IMR-90 (cell line): ENCODE results near the gene LDHD. TPM values are rescaled to one million over a fixed set of nuclear protein-coding genes. Genes with fewer than 3 reads are reported as not detected.

Experiments used
- ATAC-seq: fragments of 200-7000 bp; cut with Tn5 transposase; 2 replicates; pipeline ENCODE4 v1.9.1; 2020; ENCODE audit warnings: low read depth, mild to moderate bottlenecking, moderate library complexity
- BruUV-seq: library from RNA; stranded (reverse); fragments of 400-500 nt; replicated peaks from 2 replicates; lab custom pipeline; 2021; lab: Mats Ljungman, UMichigan
- CTCF ChIA-PET: fragments of 300-600 bp; formaldehyde crosslinking; extraction: SDS; loops from one replicate; lab custom pipeline; 2021; ENCODE audit warnings: antibody characterized with exemption; lab: Yijun Ruan, JAX
- POLR2A ChIA-PET: fragments of 300-600 bp; sonication (Branson Sonifier 250); formaldehyde crosslinking; loops from one replicate; lab custom pipeline; 2022; ENCODE audit warnings: antibody characterized with exemption; ENCODE audit not compliant: unreplicated experiment; lab: Charles Lee
- DNase-seq: peaks from one replicate; pipeline ENCODE4 v3.0.0; 2013
- H2AFZ ChIP-seq: replicated peaks from 2 replicates; pipeline ENCODE3; 2013; ENCODE audit warnings: low read length, mild to moderate bottlenecking; ENCODE audit not compliant: poor library complexity
- H2AK5ac ChIP-seq: 2 replicates; pipeline ENCODE4 v1.6.1; 2013; ENCODE audit warnings: low read depth, low read length, inconsistent platforms
- H2AK9ac ChIP-seq: replicated peaks from 2 replicates; pipeline ENCODE3; 2013; ENCODE audit warnings: mild to moderate bottlenecking, low read depth, low read length, moderate library complexity; ENCODE audit not compliant: poor library complexity
- H2BK120ac ChIP-seq: 2 replicates; pipeline ENCODE4 v1.6.1; 2013; ENCODE audit warnings: low read depth, low read length, inconsistent platforms
- H2BK15ac ChIP-seq: 3 replicates; pipeline ENCODE4 v1.6.1; 2013; ENCODE audit warnings: low read depth, low read length, inconsistent platforms
- H2BK20ac ChIP-seq: 2 replicates; pipeline ENCODE4 v1.6.1; 2013; ENCODE audit warnings: low read depth, mild to moderate bottlenecking, inconsistent platforms, low read length, moderate library complexity
- H2BK5ac ChIP-seq: 2 replicates; pipeline ENCODE4 v1.6.1; 2013; ENCODE audit warnings: mild to moderate bottlenecking, low read depth, low read length, inconsistent platforms; ENCODE audit not compliant: poor library complexity, severe bottlenecking
- H3K14ac ChIP-seq: replicated peaks from 2 replicates; pipeline ENCODE4 v1.6.1; 2013; ENCODE audit warnings: low read depth, low read length, inconsistent platforms
- H3K18ac ChIP-seq: 2 replicates; pipeline ENCODE4 v1.6.1; 2013; ENCODE audit warnings: low read depth, low read length, control low read depth
- H3K23ac ChIP-seq: 2 replicates; pipeline ENCODE4 v1.6.1; 2013; ENCODE audit warnings: low read depth, low read length, inconsistent platforms
- H3K27ac ChIP-seq: 2 replicates; pipeline ENCODE4 v1.5.1; 2013; ENCODE audit warnings: mild to moderate bottlenecking, control low read depth, low read length; ENCODE audit not compliant: insufficient read depth
- H3K27me3 ChIP-seq: 2 replicates; pipeline ENCODE4 v1.6.1; 2013; ENCODE audit warnings: low read length; ENCODE audit not compliant: control insufficient read depth, insufficient read depth
- H3K36me3 ChIP-seq: 2 replicates; pipeline ENCODE4 v1.6.1; 2013; ENCODE audit warnings: low read length, mixed read lengths; ENCODE audit not compliant: control insufficient read depth, insufficient read depth
- H3K4ac ChIP-seq: 2 replicates; pipeline ENCODE4 v1.6.1; 2013; ENCODE audit warnings: low read depth, low read length, inconsistent platforms
- H3K4me1 ChIP-seq: 2 replicates; pipeline ENCODE4 v1.6.1; 2013; ENCODE audit warnings: low read length, mixed read lengths; ENCODE audit not compliant: control insufficient read depth, insufficient read depth
- H3K4me2 ChIP-seq: 2 replicates; pipeline ENCODE4 v1.6.1; 2013; ENCODE audit warnings: low read depth, mild to moderate bottlenecking, control low read depth, low read length, moderate library complexity
- H3K4me3 ChIP-seq: 2 replicates; pipeline ENCODE4 v1.5.1; 2013; ENCODE audit warnings: low read depth, mild to moderate bottlenecking, control low read depth, low read length, moderate library complexity; ENCODE audit not compliant: insufficient read depth
- H3K56ac ChIP-seq: 2 replicates; pipeline ENCODE4 v1.6.1; 2013; ENCODE audit warnings: low read length, inconsistent platforms; ENCODE audit not compliant: insufficient read depth; ENCODE audit errors: extremely low read depth
- H3K79me1 ChIP-seq, 2 experiments: 2 replicates each; pipeline ENCODE4 v1.6.1; 2013; ENCODE audit warnings: low read length in 2 of 2, inconsistent platforms in 1 of 2, low read depth in 1 of 2
- H3K9ac ChIP-seq: 2 replicates; pipeline ENCODE4 v1.6.1; 2013; ENCODE audit warnings: low read depth, low read length, control low read depth
- H3K9me1 ChIP-seq: 2 replicates; pipeline ENCODE4 v1.6.1; 2013; ENCODE audit warnings: low read length, inconsistent platforms; ENCODE audit not compliant: insufficient read depth
- H3K9me3 ChIP-seq: 2 replicates; pipeline ENCODE4 v1.6.1; 2013; ENCODE audit warnings: low read length; ENCODE audit not compliant: control insufficient read depth, insufficient read depth
- H4K20me1 ChIP-seq: 2 replicates; pipeline ENCODE4 v1.6.1; 2013; ENCODE audit warnings: low read length, inconsistent platforms; ENCODE audit not compliant: insufficient read depth
- H4K5ac ChIP-seq: 2 replicates; pipeline ENCODE4 v1.6.1; 2013; ENCODE audit warnings: mild to moderate bottlenecking, low read depth, low read length, control low read depth
- H4K8ac ChIP-seq, 2 experiments: 2 replicates each; pipeline ENCODE4 v1.6.1; 2013; ENCODE audit warnings: low read depth in 2 of 2, low read length in 2 of 2, control low read depth in 1 of 2, inconsistent platforms in 1 of 2
- H4K91ac ChIP-seq: 2 replicates; pipeline ENCODE4 v1.6.1; 2013; ENCODE audit warnings: low read depth, low read length, inconsistent platforms; ENCODE audit not compliant: insufficient read depth
- BHLHE40 ChIP-seq: fragments of 150-350 bp; IDR thresholded peaks from 2 replicates; pipeline ENCODE4 v1.6.1; 2016; ENCODE audit warnings: mild to moderate bottlenecking, low read depth, low read length
- CEBPB ChIP-seq: IDR thresholded peaks from 2 replicates; pipeline ENCODE4 v1.6.1; 2012; ENCODE audit warnings: low read depth, low read length, improper control_type of control experiment
- CHD1 ChIP-seq: IDR thresholded peaks from 2 replicates; pipeline ENCODE4 v1.6.1; 2012; ENCODE audit warnings: low read depth, low read length, improper control_type of control experiment
- ELK1 ChIP-seq: fragments of 150-350 bp; IDR thresholded peaks from 2 replicates; pipeline ENCODE4 v1.6.1; 2016; ENCODE audit warnings: low read depth, mild to moderate bottlenecking, low read length, moderate library complexity, borderline replicate concordance
- FOS ChIP-seq: fragments of 150-350 bp; IDR thresholded peaks from 2 replicates; pipeline ENCODE4 v1.6.1; 2016; ENCODE audit warnings: low read depth, low read length
- MAFK ChIP-seq: IDR thresholded peaks from 2 replicates; pipeline ENCODE4 v1.6.1; 2012; ENCODE audit warnings: low read depth, low read length, improper control_type of control experiment
- MAZ ChIP-seq: IDR thresholded peaks from 2 replicates; pipeline ENCODE4 v1.6.1; 2012; ENCODE audit warnings: low read depth, mild to moderate bottlenecking, low read length, improper control_type of control experiment, moderate library complexity, borderline replicate concordance
- MXI1 ChIP-seq: IDR thresholded peaks from 2 replicates; pipeline ENCODE4 v1.6.1; 2012; ENCODE audit warnings: low read depth, mild to moderate bottlenecking, low read length, moderate library complexity, borderline replicate concordance
- NFE2L2 ChIP-seq: fragments of 150-350 bp; IDR thresholded peaks from 2 replicates; pipeline ENCODE4 v1.6.1; 2016; ENCODE audit warnings: low read depth, mild to moderate bottlenecking, low read length
- POLR2A ChIP-seq: IDR thresholded peaks from 2 replicates; pipeline ENCODE4 v1.6.1; 2012; ENCODE audit warnings: mild to moderate bottlenecking, low read depth, low read length
- RAD21 ChIP-seq: IDR thresholded peaks from 2 replicates; pipeline ENCODE4 v1.6.1; 2012; ENCODE audit warnings: low read length, improper control_type of control experiment
- RCOR1 ChIP-seq: IDR thresholded peaks from 2 replicates; pipeline ENCODE4 v1.6.1; 2012; ENCODE audit warnings: mild to moderate bottlenecking, low read length, improper control_type of control experiment; ENCODE audit not compliant: insufficient replicate concordance
- RFX5 ChIP-seq: IDR thresholded peaks from 2 replicates; pipeline ENCODE4 v1.8.0; 2012; ENCODE audit warnings: low read depth, mild to moderate bottlenecking, low read length, moderate library complexity
- SMC3 ChIP-seq: fragments of 150-350 bp; IDR thresholded peaks from 2 replicates; pipeline ENCODE4 v1.6.1; 2016; ENCODE audit warnings: low read depth, mild to moderate bottlenecking, antibody characterized with exemption, low read length, moderate library complexity
- WGBS, 2 experiments: methylation state at CpG; one replicate each; pipeline versions ENCODE4 v1.1.5 to v1.1.7; 2013; ENCODE audit warnings: missing lambda C conversion rate in 2 of 2; ENCODE audit not compliant: insufficient read length in 1 of 2; ENCODE audit errors: extremely low coverage in 2 of 2; 5-methylcytosine and 5-hydroxymethylcytosine counted together
- dilution Hi-C: fragments of 300-500 bp; cut with HindIII; formaldehyde crosslinking; loops from one replicate; pipeline ENCODE4 v1.14.3; 2018; ENCODE audit warnings: low sequenced_read_pairs; ENCODE audit not compliant: unreplicated experiment
- in situ Hi-C: fragments of 300-500 bp; cut with MboI; formaldehyde crosslinking; loops from 3 replicates; pipeline ENCODE4 v1.14.3; 2019; ENCODE audit warnings: low sequenced_read_pairs, inconsistent platforms, mixed read lengths
- intact Hi-C: fragments of 100-400 bp; cut with micrococcal nuclease; formaldehyde crosslinking; loops from 2 replicates; pipeline ENCODE4 v1.10.0; 2022
- polyA plus RNA-seq, 3 experiments: library from polyadenylated mRNA; depleted of rRNA; stranded (reverse); fragments of >200 nt; gene quantifications; 2 replicates each; pipeline ENCODE4 v1.2.3, GENCODE V29; 2012; ENCODE audit warnings: low replicate concordance in 1 of 3
- total RNA-seq: library from RNA; depleted of rRNA; stranded (reverse); fragments of >200 nt; gene quantifications from 2 replicates; pipeline ENCODE4 v1.2.3, GENCODE V29; 2012
- TF ChIP-seq, protein P1 (sequence below): fragments of 150-350 bp; IDR thresholded peaks from 2 replicates; pipeline ENCODE4 v1.6.1; 2017; ENCODE audit warnings: mild to moderate bottlenecking, antibody characterized with exemption, low read length, low read depth
- TF ChIP-seq, protein P2 (sequence below): conservative IDR thresholded peaks from 2 replicates; pipeline ENCODE4 v1.5.1; 2012; ENCODE audit warnings: mild to moderate bottlenecking, low read depth, low read length, improper control_type of control experiment

The LDHD gene
- total and polyA plus RNA-seq, 2 of the 4 experiments (the other 2 are of a cell fraction) = under 0.01 to 0.26 TPM

DNA sequence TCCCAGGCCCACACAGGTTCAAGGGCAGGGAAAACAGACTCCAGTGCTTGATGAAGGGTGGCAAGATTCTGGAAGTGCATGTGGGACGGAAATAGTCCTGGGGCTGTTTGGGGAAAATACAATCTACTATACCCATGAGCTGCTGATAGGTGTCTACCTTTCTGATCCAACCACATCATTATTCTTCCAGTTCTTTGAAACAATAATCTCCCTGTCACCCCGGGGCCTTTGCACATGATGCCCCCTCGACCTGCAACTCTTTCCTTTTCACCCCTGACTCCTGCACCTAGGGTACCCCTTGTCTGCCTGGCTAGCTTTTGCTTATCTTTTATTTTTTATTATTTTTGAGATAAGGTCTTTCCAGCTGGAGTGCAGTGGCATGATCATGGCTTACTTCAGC is 45.0 kb downstream of the LDHD start:
- H3K9me3 ChIP-seq = no peaks in the 10 kb centered on the region
- H2AFZ ChIP-seq = no peak overlapping the region
- H2BK20ac ChIP-seq = no peak overlapping the region
- H3K9ac ChIP-seq = no peak overlapping the region
- no peak overlapping the region for H3K4ac ChIP-seq
- H3K4me3 ChIP-seq = no peak overlapping the region
- H3K79me1 ChIP-seq = peaks cover 49 to 69% of the 10 kb centered on the region in 2 experiments
- POLR2A ChIA-PET = no interaction called here
- H4K8ac ChIP-seq = no peak overlapping the region
- H2BK5ac ChIP-seq = no peak overlapping the region
- H3K18ac ChIP-seq = no peak overlapping the region
- H2AK9ac ChIP-seq = no peak overlapping the region
- in situ Hi-C loops = no loop called here
- H3K56ac ChIP-seq = no peak overlapping the region
- CTCF ChIA-PET = interaction anchor here (0.6 kb wide), 1 partner anchor 242 kb away, joined by 4 read pairs; no protein-coding TSS in a partner anchor
- no peaks in the 10 kb centered on the region for H3K27me3 ChIP-seq
- H4K20me1 ChIP-seq = peaks cover 55% of the 10 kb centered on the region
- no peak overlapping the region for H2BK120ac ChIP-seq
- no peaks in the 10 kb centered on the region for H3K36me3 ChIP-seq
- no TSS peak for BruUV-seq
- no peak overlapping the region for H3K14ac ChIP-seq
- H3K4me2 ChIP-seq = no peak overlapping the region
- DNase-seq = no peak
- H2BK15ac ChIP-seq = no peak overlapping the region
- H3K23ac ChIP-seq = no peak overlapping the region
- TF ChIP-seq MAFK (no peak), CHD1 (no peak), FOS (no peak), BHLHE40 (no peak), POLR2A (no peak), RCOR1 (no peak), SMC3 (no peak), ELK1 (no peak), RFX5 (no peak), NFE2L2 (no peak), MAZ (no peak), CEBPB (no peak), MXI1 (no peak), RAD21 (no peak)
- TF ChIP-seq, protein P1, sequence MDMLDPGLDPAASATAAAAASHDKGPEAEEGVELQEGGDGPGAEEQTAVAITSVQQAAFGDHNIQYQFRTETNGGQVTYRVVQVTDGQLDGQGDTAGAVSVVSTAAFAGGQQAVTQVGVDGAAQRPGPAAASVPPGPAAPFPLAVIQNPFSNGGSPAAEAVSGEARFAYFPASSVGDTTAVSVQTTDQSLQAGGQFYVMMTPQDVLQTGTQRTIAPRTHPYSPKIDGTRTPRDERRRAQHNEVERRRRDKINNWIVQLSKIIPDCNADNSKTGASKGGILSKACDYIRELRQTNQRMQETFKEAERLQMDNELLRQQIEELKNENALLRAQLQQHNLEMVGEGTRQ = no peak
- TF ChIP-seq, protein P2, sequence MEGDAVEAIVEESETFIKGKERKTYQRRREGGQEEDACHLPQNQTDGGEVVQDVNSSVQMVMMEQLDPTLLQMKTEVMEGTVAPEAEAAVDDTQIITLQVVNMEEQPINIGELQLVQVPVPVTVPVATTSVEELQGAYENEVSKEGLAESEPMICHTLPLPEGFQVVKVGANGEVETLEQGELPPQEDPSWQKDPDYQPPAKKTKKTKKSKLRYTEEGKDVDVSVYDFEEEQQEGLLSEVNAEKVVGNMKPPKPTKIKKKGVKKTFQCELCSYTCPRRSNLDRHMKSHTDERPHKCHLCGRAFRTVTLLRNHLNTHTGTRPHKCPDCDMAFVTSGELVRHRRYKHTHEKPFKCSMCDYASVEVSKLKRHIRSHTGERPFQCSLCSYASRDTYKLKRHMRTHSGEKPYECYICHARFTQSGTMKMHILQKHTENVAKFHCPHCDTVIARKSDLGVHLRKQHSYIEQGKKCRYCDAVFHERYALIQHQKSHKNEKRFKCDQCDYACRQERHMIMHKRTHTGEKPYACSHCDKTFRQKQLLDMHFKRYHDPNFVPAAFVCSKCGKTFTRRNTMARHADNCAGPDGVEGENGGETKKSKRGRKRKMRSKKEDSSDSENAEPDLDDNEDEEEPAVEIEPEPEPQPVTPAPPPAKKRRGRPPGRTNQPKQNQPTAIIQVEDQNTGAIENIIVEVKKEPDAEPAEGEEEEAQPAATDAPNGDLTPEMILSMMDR = no peak
- H3K27ac ChIP-seq = no peak overlapping the region
- dilution Hi-C loops = no loop called here
- H3K9me1 ChIP-seq = peaks cover 18% of the 10 kb centered on the region
- H4K5ac ChIP-seq = no peak overlapping the region
- no peak overlapping the region for H4K91ac ChIP-seq
- no peak for ATAC-seq
- 100% methylated on average over 1 of the region's 3 CpGs; no CpG with 5 or more reads in 1 of the 2 experiments for WGBS, 2 experiments
- no peak overlapping the region for H2AK5ac ChIP-seq
- peaks cover 11% of the 10 kb centered on the region for H3K4me1 ChIP-seq
- intact Hi-C loops = no loop called here
